GM12878 (cell line): Measurements from ENCODE around the gene CCDC134. TPM values are rescaled to one million over a fixed set of nuclear protein-coding genes. Genes with fewer than 3 reads are reported as not detected.

Experiments used
- BACH1 ChIP-seq: fragments of 450-650 bp; IDR thresholded peaks from 2 replicates; pipeline ENCODE4 v1.6.1; 2017; ENCODE audit warnings: mild to moderate bottlenecking, borderline replicate concordance
- CHD1 ChIP-seq: IDR thresholded peaks from 2 replicates; pipeline ENCODE4 v1.6.1; 2012; ENCODE audit warnings: low read depth, low read length, improper control_type of control experiment
- DPF2 ChIP-seq: fragments of 450-650 bp; IDR thresholded peaks from 2 replicates; pipeline ENCODE4 v1.6.1; 2017; ENCODE audit warnings: mild to moderate bottlenecking
- EED ChIP-seq: sonication (generic); IDR thresholded peaks from 2 replicates; pipeline ENCODE4 v1.6.1; 2016; ENCODE audit warnings: antibody characterized with exemption, low read depth
- EZH2 ChIP-seq: IDR thresholded peaks from 2 replicates; pipeline ENCODE4 v1.6.1; 2012; ENCODE audit warnings: low read depth, mild to moderate bottlenecking, control low read depth, inconsistent platforms, low read length, borderline replicate concordance; ENCODE audit not compliant: control insufficient read depth
- HDAC2 ChIP-seq: fragments of 200-600 bp; sonication (generic); IDR thresholded peaks from 2 replicates; pipeline ENCODE4 v1.6.1; 2017
- IKZF1 ChIP-seq: fragments of 450-650 bp; conservative IDR thresholded peaks from 2 replicates; pipeline ENCODE4 v1.6.1; 2017; ENCODE audit warnings: antibody characterized with exemption, mild to moderate bottlenecking
- MXI1 ChIP-seq: fragments of 150-350 bp; IDR thresholded peaks from 2 replicates; pipeline ENCODE4 v1.6.1; 2011; ENCODE audit warnings: low read depth, mild to moderate bottlenecking, inconsistent platforms, low read length, improper control_type of control experiment
- PAX8 ChIP-seq: fragments of 450-650 bp; IDR thresholded peaks from 2 replicates; pipeline ENCODE4 v1.6.1; 2017; ENCODE audit warnings: mild to moderate bottlenecking, moderate library complexity
- POLR2AphosphoS2 ChIP-seq: IDR thresholded peaks from 2 replicates; pipeline ENCODE4 v1.6.1; 2011; ENCODE audit warnings: low read depth, mild to moderate bottlenecking, low read length, improper control_type of control experiment, moderate library complexity
- RAD51 ChIP-seq: fragments of 450-650 bp; IDR thresholded peaks from 2 replicates; pipeline ENCODE4 v1.6.1; 2016; ENCODE audit warnings: moderate library complexity, mild to moderate bottlenecking, inconsistent platforms
- SIN3A ChIP-seq: IDR thresholded peaks from 2 replicates; pipeline ENCODE4 v1.6.1; 2012; ENCODE audit warnings: low read depth, low read length, improper control_type of control experiment
- SIX5 ChIP-seq: IDR thresholded peaks from 2 replicates; pipeline ENCODE4 v1.6.1; 2011; ENCODE audit warnings: mild to moderate bottlenecking, low read depth, low read length, moderate library complexity; ENCODE audit not compliant: severe bottlenecking
- SPI1 ChIP-seq: IDR thresholded peaks from 2 replicates; pipeline ENCODE4 v1.6.1; 2011; ENCODE audit warnings: low read depth, mild to moderate bottlenecking, low read length, moderate library complexity, borderline replicate concordance; ENCODE audit not compliant: insufficient read depth
- SRF ChIP-seq, 2 experiments: IDR thresholded peaks; 2 replicates each; pipeline ENCODE4 v1.6.1; 2011; ENCODE audit warnings: low read depth in 2 of 2, low read length in 2 of 2, mild to moderate bottlenecking in 1 of 2, moderate library complexity in 1 of 2
- SUPT20H ChIP-seq: IDR thresholded peaks from 2 replicates; pipeline ENCODE4 v1.6.1; 2011; ENCODE audit warnings: low read depth, mild to moderate bottlenecking, low read length, moderate library complexity, borderline replicate concordance; ENCODE audit not compliant: control insufficient read depth
- TAF1 ChIP-seq: IDR thresholded peaks from 2 replicates; pipeline ENCODE4 v1.6.1; 2011; ENCODE audit warnings: mild to moderate bottlenecking, low read depth, low read length, borderline replicate concordance
- ZBTB11 ChIP-seq: fragments of 450-650 bp; formaldehyde crosslinking; IDR thresholded peaks from 2 replicates; pipeline ENCODE4 v1.5.0; 2022; ENCODE audit warnings: mild to moderate bottlenecking, missing genetic modification characterization
- polyA plus RNA-seq, 11 experiments: library from polyadenylated mRNA; depleted of rRNA in 4 of 11; unstranded in 6 of 11; stranded (reverse) in 5 of 11; fragments of >200 nt; fragmentation: Nextera tagmentation in 4 of 11; fragmentation: Illumina TruSeq in 1 of 11; extraction: Ambion mirVana in 4 of 11; extraction: Trizol in 1 of 11; gene quantifications; 1 replicate in 1 of 11; 2 replicates in 10 of 11; pipeline versions ENCODE4 v1.2.1 to v1.2.3, GENCODE V29; 2011 to 2016; ENCODE audit warnings: inconsistent platforms in 2 of 11, missing spikeins in 2 of 11, low read depth in 1 of 11
- total RNA-seq, 4 experiments: library from RNA; depleted of rRNA in 3 of 4; stranded (reverse); fragments of >200 nt in 3 of 4; fragmentation: Illumina TruSeq in 1 of 4; extraction: Trizol in 1 of 4; gene quantifications; 2 replicates each; pipeline versions ENCODE4 v1.2.1 to v1.2.3, GENCODE V29; 2013 to 2021
- TF ChIP-seq, protein P1 (sequence below): fragments of 450-650 bp; IDR thresholded peaks from 2 replicates; pipeline ENCODE4 v1.6.1; 2014; ENCODE audit warnings: mild to moderate bottlenecking
- TF ChIP-seq, protein P2 (sequence below): fragments of 450-650 bp; IDR thresholded peaks from 2 replicates; pipeline ENCODE4 v1.6.1; 2018; ENCODE audit warnings: borderline replicate concordance, mild to moderate bottlenecking; ENCODE audit not compliant: partially characterized antibody
- TF ChIP-seq, protein P3 (sequence below): IDR thresholded peaks from 2 replicates; pipeline ENCODE4 v1.6.1; 2011; ENCODE audit warnings: borderline replicate concordance, low read depth, mild to moderate bottlenecking, moderate library complexity, low read length; ENCODE audit not compliant: insufficient read depth, poor library complexity, severe bottlenecking

The CCDC134 gene
- total and polyA plus RNA-seq, 10 of the 15 experiments (the other 5 are each of a cell fraction or from before 2014, with no cell fraction given), result 0.35 to 19.3 (median 11.8) TPM

DNA sequence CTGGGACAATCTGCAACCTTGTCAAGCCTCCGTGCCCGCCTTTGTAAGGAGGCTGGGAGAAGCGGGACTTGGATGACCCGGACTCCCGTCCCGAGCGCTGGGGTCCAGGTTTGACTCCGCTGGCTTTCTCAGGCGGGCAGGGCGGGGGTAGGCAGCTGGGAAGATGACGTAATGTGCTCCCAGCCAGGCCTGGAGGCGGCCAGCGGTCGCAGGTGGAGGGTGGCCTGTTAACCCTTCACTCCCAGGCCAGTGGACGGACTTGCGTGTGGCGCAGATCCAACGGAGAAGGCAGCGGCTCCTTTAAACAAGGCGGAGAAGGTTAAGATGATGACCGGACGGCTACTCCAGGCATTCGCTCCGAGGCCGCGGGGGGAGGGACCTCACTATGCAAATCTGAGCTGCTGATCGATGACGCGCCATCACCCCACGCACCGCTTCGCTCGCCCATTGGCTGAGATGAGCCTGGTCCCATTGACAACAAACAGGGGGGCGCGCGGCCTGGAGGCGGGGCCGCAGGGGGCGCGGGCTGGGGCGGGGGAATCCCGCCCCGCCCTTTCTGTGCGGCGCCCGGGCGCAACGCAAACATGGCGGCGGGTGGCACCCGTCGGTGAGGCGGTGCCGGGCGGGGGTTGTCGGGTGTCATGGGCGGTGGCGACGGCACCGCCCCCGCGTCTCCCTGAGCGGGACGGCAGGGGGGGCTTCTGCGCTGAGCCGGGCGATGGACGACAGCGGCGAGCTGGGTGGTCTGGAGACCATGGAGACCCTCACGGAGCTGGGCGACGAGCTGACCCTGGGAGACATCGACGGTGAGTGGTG lies 32.3 kb downstream of the CCDC134 start, which contains the start of gene SREBF2 (continued):
- TF ChIP-seq ZBTB11, result 0 out of 2 replicates have a peak, but pooled peaks have one; percentile 26
- no peak for TF ChIP-seq SPI1
- TF ChIP-seq CHD1, result peak; percentile 44; the same call in 1 of the 2 replicates
- TF ChIP-seq PAX8, result no peak
- TF ChIP-seq EZH2, result no peak
- peak in 1 of 2 experiments; percentile 46; a peak in 1 of 4 replicates for TF ChIP-seq SRF (IDR thresholded peaks at IDR 0.05; ENCODE audit: low read depth in 2 of 2, low read length in 2 of 2)
- TF ChIP-seq SIX5, result no peak
- TF ChIP-seq, protein P1, sequence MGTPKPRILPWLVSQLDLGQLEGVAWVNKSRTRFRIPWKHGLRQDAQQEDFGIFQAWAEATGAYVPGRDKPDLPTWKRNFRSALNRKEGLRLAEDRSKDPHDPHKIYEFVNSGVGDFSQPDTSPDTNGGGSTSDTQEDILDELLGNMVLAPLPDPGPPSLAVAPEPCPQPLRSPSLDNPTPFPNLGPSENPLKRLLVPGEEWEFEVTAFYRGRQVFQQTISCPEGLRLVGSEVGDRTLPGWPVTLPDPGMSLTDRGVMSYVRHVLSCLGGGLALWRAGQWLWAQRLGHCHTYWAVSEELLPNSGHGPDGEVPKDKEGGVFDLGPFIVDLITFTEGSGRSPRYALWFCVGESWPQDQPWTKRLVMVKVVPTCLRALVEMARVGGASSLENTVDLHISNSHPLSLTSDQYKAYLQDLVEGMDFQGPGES, result peak; percentile 26; the same call in 1 of the 2 replicates
- TF ChIP-seq DPF2, result peak; percentile 78
- TF ChIP-seq SUPT20H, result no peak
- peak; percentile 91 for TF ChIP-seq IKZF1
- no peak for TF ChIP-seq RAD51
- TF ChIP-seq POLR2AphosphoS2, result peak; percentile 65; the same call in 1 of the 2 replicates
- peak; percentile 52; the same call in 1 of the 2 replicates for TF ChIP-seq BACH1
- peak; percentile 66 for TF ChIP-seq EED
- TF ChIP-seq, protein P2, sequence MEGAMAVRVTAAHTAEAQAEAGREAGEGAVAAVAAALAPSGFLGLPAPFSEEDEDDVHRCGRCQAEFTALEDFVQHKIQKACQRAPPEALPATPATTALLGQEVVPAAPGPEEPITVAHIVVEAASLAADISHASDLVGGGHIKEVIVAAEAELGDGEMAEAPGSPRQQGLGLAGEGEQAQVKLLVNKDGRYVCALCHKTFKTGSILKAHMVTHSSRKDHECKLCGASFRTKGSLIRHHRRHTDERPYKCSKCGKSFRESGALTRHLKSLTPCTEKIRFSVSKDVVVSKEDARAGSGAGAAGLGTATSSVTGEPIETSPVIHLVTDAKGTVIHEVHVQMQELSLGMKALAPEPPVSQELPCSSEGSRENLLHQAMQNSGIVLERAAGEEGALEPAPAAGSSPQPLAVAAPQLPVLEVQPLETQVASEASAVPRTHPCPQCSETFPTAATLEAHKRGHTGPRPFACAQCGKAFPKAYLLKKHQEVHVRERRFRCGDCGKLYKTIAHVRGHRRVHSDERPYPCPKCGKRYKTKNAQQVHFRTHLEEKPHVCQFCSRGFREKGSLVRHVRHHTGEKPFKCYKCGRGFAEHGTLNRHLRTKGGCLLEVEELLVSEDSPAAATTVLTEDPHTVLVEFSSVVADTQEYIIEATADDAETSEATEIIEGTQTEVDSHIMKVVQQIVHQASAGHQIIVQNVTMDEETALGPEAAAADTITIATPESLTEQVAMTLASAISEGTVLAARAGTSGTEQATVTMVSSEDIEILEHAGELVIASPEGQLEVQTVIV, result peak; percentile 98
- peak; percentile 69 for TF ChIP-seq SIN3A
- no peak; the same call in none of the 2 replicates for TF ChIP-seq MXI1
- TF ChIP-seq, protein P3, sequence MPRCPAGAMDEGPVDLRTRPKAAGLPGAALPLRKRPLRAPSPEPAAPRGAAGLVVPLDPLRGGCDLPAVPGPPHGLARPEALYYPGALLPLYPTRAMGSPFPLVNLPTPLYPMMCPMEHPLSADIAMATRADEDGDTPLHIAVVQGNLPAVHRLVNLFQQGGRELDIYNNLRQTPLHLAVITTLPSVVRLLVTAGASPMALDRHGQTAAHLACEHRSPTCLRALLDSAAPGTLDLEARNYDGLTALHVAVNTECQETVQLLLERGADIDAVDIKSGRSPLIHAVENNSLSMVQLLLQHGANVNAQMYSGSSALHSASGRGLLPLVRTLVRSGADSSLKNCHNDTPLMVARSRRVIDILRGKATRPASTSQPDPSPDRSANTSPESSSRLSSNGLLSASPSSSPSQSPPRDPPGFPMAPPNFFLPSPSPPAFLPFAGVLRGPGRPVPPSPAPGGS, result peak; percentile 48
- TF ChIP-seq TAF1, result peak; percentile 92; the same call in 1 of the 2 replicates
- no peak for TF ChIP-seq HDAC2
